ENCODE data around the gene IGSF22. TPM values are rescaled to one million over a fixed set of nuclear protein-coding genes. Genes with fewer than 3 reads are reported as not detected.

The IGSF22 gene
- total and polyA plus RNA-seq, 9 of the 15 experiments (the other 6 are each of a cell fraction or from before 2014, with no cell fraction given): not detected

- FAIRE-seq (no peak), ATAC-seq (no peak), DNase-seq (ENCODE audit: extremely low read depth in 1 of 4, low spot score in 3 of 4) (no peak)
- no peaks in the 10 kb centered on the region for H3K9me3 ChIP-seq (replicated peaks; ENCODE audit: control insufficient read depth, insufficient read depth, low read depth, low read length)
- no peaks in the 10 kb centered on the region for H3K4me1 ChIP-seq (replicated peaks in 1 of 2; ENCODE audit: control insufficient read depth in 2 of 2, insufficient read depth in 2 of 2, low read length in 2 of 2)
- H3K9ac ChIP-seq (ENCODE audit: insufficient read depth in 1 of 2, low read depth in 2 of 2, low read length in 2 of 2): no peak overlapping the region
- no peak overlapping the region for H2AFZ ChIP-seq (ENCODE audit: low read depth, low read length)
- TF ChIP-seq CCAR2 (IDR thresholded peaks at IDR 0.05; ENCODE audit: low read depth, low read length) (no peak), RCOR1 (IDR thresholded peaks at IDR 0.05; ENCODE audit: borderline replicate concordance in 1 of 2, low read depth in 2 of 2, low read length in 2 of 2) (no peak), ZNF589 (CRISPR knock-in tag; IDR thresholded peaks at IDR 0.05; ENCODE audit: low read depth) (no peak), PHB2 (IDR thresholded peaks at IDR 0.05; ENCODE audit: low read depth) (no peak), YY1 (IDR thresholded peaks at IDR 0.05; ENCODE audit: borderline replicate concordance in 1 of 3, control insufficient read depth in 1 of 3, extremely low read depth in 1 of 3, insufficient read depth in 3 of 3, insufficient read length in 1 of 3, insufficient replicate concordance in 2 of 3, low read depth in 1 of 3, low read length in 2 of 3) (no peak), E2F3 (CRISPR knock-in tag; IDR thresholded peaks at IDR 0.05) (no peak), ZBTB1 (CRISPR knock-in tag; IDR thresholded peaks at IDR 0.05; ENCODE audit: borderline replicate concordance, low read depth) (no peak)
- TF ChIP-seq, protein P1, sequence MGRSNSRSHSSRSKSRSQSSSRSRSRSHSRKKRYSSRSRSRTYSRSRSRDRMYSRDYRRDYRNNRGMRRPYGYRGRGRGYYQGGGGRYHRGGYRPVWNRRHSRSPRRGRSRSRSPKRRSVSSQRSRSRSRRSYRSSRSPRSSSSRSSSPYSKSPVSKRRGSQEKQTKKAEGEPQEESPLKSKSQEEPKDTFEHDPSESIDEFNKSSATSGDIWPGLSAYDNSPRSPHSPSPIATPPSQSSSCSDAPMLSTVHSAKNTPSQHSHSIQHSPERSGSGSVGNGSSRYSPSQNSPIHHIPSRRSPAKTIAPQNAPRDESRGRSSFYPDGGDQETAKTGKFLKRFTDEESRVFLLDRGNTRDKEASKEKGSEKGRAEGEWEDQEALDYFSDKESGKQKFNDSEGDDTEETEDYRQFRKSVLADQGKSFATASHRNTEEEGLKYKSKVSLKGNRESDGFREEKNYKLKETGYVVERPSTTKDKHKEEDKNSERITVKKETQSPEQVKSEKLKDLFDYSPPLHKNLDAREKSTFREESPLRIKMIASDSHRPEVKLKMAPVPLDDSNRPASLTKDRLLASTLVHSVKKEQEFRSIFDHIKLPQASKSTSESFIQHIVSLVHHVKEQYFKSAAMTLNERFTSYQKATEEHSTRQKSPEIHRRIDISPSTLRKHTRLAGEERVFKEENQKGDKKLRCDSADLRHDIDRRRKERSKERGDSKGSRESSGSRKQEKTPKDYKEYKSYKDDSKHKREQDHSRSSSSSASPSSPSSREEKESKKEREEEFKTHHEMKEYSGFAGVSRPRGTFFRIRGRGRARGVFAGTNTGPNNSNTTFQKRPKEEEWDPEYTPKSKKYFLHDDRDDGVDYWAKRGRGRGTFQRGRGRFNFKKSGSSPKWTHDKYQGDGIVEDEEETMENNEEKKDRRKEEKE (IDR thresholded peaks at IDR 0.05; ENCODE audit: borderline replicate concordance in 1 of 2, control insufficient read depth in 1 of 2, low read depth in 2 of 2, low read length in 1 of 2): no peak
- WGBS (ENCODE audit: insufficient coverage, low coverage, missing lambda C conversion rate): 0% methylated on average over 3 of the region's 3 CpGs
- H3K9me1 ChIP-seq (ENCODE audit: control insufficient read depth, insufficient read depth, low read length): no peaks in the 10 kb centered on the region
- no peak overlapping the region for H3K4me2 ChIP-seq (ENCODE audit: insufficient read depth, low read length)
- in situ Hi-C loops (cut with MboI) (no loop called here), intact Hi-C loops (cut with micrococcal nuclease) (no loop called here)
- BruUV-seq (replicated peaks): no TSS peak
- ChIA-PET POLR2A (no interaction called here), CTCF (ENCODE audit: low intra/inter-chr PET ratio) (no interaction called here)
- no peaks in the 10 kb centered on the region for H3K79me2 ChIP-seq (ENCODE audit: control insufficient read depth, insufficient read depth, low read length)
- no peaks in the 10 kb centered on the region for H4K20me1 ChIP-seq (replicated peaks; ENCODE audit: control insufficient read depth, insufficient read depth, low read length)
- peaks cover 10 to 61% of the 10 kb centered on the region in 2 experiments; a peak in 3 of 5 replicates for H3K27me3 ChIP-seq (ENCODE audit: control insufficient read depth in 2 of 2, insufficient read depth in 2 of 2, low read length in 2 of 2)
- no peak overlapping the region for H3K4me3 ChIP-seq
- H3K36me3 ChIP-seq (ENCODE audit: control insufficient read depth, insufficient read depth, low read length): no peaks in the 10 kb centered on the region
- H3K27ac ChIP-seq (ENCODE audit: extremely low read depth, low read depth, low read length): no peak overlapping the region
These were observed 26.5 kb upstream of the IGSF22 start for GRCh38 chr11:18752502-18752901.

Measured in K562 (cell line).